ACHN (cell line): ENCODE data around the gene PKHD1.
A peak's percentile ranks its signal among the peaks of the same experiment; 100 is the strongest.

ENCODE experiments used
- DNase-seq: peaks from one replicate; pipeline ENCODE4 v3.0.0-alpha.2; 2015
- in situ Hi-C: cut with HindIII; loops from 2 replicates; pipeline ENCODE4 v1.10.0; 2017; ENCODE audit warnings: low sequenced_read_pairs, low pct_ligation_motif_present, low pct_unique_long_range_greater_than_20kb

The PKHD1 gene

DNA sequence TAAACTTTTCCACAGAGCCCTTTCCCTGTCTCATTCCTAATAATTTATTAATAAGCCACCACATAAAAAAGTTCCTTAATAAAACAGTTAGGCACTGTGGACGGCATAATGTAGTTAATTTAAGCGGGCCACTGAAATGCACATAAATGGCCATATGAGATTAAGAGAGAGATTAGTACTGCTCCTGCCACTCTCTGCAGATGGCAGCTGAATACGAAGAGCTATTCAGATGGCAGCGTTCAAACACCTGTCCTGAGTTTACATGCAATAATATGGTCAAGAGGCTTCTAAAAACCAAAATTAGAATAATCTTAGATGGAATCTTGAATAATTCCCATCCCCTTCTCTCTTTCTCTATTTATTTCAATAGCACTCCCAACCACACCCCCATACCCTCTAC, 461.8 kb downstream of the PKHD1 start:
- in situ Hi-C loops, result no loop called here
- DNase-seq, result no peak

GRCh38 chr6:51620971-51621370, 466.4 kb downstream of the PKHD1 start:
- DNase-seq, result no peak

DNA sequence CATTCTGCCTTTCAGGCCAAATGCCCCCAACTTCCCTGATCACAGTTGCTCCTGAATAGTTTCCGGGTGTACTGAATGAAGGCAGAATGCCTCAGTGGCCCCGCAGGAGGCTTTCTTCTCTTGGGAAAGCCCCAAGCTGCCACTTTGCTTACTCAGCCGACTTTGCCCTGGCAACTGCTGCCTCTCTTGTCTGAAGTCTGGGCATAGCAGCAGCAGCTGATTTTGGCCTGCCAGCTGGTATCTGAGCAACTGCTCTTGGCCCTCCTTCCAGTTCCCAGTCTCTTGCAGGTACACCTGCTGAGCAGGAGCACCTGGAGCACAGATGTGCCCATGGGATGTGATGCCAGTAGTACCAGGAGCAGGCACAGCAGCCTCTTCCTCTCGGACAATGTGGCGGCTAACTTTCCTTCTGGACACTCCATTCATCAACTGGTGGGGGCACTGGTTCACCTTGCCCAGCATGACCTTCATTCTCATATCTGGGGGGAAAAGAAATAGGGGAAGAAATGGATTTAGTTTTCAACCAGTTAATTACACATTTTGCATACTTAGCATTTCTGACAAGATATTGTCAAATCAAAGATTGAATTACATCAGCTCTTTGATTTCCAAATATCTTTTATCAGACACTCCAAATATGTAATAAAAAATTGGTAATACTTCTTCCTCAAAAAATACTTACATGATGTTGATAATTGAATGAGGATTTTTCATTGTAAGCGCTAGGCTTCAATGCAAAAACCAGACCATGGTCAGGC, 468.2 kb downstream of the PKHD1 start:
- DNase-seq, result no peak
- in situ Hi-C loops, result no loop called here

More at GRCh38 chr6:51620971-51621370, 466.4 kb downstream of the PKHD1 start:
- in situ Hi-C loops, result no loop called here

DNA sequence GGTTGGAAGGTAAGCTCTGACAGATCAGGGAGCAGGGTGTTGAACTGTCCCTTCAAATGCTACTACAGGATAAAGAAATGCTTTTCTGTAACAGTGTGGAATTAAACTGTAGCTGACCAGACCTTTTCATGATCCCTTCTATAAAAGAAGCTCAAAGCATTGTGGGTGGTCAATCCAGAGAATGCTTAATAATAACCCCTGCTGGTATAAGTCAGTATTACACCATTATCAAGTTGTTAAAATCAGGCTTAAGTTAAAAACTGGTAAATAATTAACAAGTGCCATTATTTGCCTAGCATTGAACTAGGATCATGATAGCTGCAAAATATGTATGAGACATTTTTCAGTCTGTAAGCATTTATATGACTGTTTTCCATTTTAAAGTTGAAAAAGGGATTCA, 468.9 kb downstream of the PKHD1 start:
- in situ Hi-C loops, result no loop called here
- peak; percentile 19 for DNase-seq

DNA sequence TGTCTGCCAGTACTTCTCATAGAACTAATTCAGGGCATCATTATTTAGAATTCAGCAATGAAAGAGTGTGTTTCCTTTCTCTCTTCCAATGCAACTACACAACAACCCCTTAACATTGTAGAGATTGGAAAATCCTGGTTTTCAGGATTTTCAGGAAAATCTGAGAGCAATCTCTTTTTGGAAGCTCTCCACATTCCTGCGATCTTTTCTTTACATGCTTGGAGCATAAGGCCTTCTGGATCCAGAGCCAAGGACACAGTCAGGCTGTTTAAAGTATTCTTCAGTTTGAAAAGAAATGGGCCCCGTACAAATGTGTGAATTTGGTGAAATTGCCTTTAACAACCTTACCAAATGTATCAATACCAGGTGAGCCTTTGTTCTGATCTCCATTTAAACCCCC, 469.7 kb downstream of the PKHD1 start:
- in situ Hi-C loops, result no loop called here
- DNase-seq, result no peak

DNA sequence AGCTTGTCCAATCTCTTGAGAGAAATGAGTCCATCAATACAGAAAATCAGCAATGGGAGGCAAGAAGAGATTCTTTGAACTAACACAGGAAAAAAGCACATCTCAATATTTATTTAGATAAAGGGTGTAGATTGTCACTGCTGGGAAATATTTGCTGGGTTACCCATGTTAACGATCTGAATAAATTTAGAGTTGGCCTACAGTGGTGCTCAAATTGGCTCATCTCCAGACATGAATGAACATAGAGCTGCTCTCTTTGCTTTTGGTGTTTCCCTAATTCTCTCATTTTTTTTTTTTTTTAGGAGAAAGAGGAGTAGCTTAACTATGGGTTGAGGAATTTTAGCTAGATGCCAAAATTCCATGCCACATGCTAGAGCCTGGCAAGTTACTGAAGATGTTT, 471.2 kb downstream of the PKHD1 start:
- in situ Hi-C loops, result no loop called here
- no peak for DNase-seq

DNA sequence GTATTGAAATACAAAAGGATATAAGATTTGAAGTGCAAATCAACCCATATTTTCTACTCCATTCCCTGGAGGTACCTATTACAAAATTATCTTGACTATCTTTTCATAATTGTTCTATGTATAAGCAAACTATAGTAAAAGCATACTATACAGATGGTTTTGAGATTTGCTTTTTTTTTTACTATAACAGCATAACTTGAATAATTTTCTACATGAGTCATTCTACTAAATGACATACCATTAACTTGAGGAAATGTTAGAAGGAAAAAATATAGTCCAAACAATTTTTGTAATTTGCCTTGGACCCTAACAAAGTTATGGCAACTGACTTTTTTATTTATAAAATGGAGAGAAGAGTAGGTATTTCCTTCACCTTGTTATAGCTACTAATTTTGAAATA, 472.7 kb downstream of the PKHD1 start:
- DNase-seq, result no peak
- in situ Hi-C loops, result no loop called here

DNA sequence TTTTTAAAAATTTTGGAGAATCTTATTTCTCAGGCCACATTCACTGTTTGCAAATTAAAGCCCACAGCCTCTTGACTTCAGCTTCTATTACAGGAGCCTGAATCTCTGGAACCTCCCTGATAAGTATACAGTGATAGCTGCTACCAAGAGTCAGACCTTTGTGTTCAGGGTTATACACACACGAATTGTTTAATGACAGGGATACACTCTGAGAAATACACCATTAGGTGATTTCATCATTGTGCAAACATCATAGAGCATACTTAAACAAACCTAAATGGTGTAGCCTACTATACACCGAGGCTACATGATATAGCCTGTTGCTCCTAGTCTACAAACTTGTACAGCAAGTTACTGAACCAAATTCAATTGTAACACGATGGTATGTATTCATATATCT, 473.9 kb downstream of the PKHD1 start:
- in situ Hi-C loops, result no loop called here

DNA sequence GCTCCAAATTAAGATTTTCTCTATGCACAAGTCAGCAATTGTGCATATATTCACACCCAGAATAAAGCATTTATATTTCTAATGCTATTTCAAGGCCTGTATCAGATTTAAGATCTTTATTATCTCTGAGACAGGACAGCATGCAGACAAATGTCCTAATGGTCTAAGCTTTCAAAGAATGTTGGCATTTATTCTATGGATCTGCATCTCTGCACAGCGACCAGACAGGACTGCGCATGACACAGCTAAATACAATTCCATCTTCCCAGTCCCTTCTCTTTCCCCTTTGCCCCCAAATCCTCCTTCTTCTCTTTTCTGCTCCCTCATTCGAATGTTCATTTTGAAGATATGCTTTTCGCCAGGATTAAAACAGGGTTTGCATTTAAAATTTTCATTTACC, 478.5 kb downstream of the PKHD1 start:
- DNase-seq, result no peak
- in situ Hi-C loops, result no loop called here

More for the DNA sequence above, 473.9 kb downstream of the PKHD1 start:
- DNase-seq, result no peak

- in situ Hi-C loops, result no loop called here
- DNase-seq, result no peak
These were observed 479.0 kb downstream of the PKHD1 start for GRCh38 chr6:51608383-51608782.

GRCh38 chr6:51600514-51600913, 486.9 kb downstream of the PKHD1 start:
- in situ Hi-C loops, result no loop called here
- DNase-seq, result no peak

DNA sequence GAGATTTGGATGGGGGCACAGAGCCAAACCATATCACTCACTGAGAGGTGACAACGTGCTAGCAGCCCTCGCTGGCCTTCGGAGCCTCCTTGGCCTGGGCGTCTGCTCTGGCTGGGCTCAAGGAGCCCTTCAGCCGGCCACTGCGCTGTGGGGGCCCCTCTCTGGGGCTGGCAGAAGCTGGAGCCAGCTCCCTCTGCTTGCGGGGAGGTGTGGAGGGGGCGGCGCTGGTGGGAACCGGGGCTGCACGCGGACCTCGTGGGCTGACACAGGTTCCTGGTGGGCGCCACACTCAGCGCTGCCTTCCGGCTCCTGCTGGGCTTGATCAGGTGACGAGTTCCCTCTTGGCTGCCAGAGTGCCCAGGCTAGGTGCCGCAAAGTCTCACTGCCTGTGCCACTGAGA, 489.2 kb downstream of the PKHD1 start:
- DNase-seq, result no peak
- in situ Hi-C loops, result no loop called here

DNA sequence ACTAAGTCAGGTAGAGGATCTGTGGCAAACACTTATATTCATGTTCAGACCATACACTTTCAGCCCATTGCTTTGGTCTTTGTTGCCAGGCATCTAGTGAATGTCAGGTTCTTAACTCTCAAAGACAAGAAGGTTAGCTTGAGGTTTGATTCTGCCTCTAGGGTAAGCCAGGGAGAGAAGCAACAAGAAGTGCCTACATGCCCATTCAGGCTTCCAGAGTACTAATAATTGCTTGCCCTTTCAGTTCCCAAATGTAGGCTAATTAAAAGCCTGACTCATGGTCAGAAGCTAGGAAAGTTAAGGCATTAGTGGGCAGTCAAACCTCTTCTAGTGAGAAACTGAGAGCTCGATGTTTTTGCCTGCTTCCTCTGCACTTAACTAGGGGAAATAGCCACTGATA, 492.4 kb downstream of the PKHD1 start:
- in situ Hi-C loops, result no loop called here
- no peak for DNase-seq

DNA sequence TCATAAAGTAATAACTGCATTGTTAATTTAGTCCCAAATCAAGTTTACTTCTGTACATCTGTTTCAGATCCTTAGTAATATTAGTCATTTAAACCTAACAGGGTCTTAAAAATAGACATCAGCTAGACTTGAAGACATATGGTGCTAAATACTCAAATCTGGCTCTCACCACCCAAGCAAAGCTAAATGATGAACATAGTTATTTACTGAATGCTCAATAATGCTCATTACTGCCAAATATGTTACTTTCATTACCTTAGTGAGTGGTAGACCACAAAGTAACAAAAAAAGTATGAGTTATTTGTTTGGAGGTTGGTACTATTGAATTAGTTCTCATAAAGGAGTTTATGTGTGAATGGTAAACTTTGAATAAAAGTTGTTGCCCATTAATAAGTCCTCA, 502.1 kb downstream of the PKHD1 start:
- in situ Hi-C loops, result no loop called here
- DNase-seq, result no peak

DNA sequence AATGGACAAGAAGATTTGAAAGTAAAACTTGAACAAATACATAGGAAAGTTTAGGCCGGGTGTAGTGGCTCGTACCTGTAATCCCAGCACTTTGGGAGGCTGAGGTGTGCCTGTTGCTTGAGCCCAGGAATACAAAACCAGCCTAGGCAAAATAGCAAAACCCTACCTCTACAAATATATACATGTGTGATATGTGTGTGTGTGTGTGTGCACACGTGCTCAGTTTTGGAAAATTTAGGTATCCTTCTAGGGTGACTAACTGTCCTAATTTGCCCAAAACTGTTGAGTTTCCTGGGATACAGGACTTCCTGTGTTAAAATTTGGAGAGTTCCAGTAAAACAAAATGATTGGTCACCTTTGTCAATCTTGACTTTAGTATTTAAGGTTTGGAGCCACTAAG, 503.2 kb downstream of the PKHD1 start:
- in situ Hi-C loops, result no loop called here

DNA sequence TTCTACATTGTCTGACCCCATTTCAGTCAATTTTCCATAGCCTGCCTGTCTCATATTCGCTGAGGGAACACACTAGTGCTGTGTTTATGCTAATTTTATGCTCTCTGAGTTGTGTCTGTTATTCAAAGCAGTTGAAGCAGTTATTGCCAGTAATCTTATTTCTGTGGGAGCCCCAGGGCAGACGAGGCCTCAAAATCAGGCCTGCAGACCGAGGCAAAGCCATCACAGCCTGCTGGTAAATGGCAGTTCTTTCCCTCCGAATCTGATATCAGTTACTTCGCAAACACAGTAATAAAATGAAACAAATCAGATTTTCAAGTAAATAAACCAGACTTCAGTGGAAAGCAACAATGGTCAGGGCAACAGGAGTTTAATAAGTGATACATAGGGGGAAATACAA, 508.4 kb downstream of the PKHD1 start:
- in situ Hi-C loops, result no loop called here

More for the DNA sequence above, 503.2 kb downstream of the PKHD1 start:
- no peak for DNase-seq

DNA sequence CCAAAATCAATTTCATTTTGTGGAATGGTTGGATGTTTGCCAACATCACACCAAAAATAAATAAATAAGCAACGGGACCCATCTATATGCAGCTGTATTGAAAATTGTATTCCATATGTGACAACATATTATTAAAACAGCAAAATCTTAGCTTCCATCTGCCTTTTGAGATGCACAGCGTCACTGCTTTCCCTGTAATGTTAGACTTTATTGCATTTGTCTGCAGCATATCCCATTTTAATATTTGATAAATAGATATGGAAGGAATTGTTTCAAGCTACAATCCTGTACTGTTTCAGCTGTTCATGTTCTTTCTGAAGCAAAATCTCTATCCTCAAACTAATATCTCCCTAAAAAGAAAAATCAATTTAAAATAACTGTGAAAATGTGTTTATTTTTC, 509.1 kb downstream of the PKHD1 start:
- in situ Hi-C loops, result no loop called here

More for the DNA sequence above, 508.4 kb downstream of the PKHD1 start:
- no peak for DNase-seq

DNA sequence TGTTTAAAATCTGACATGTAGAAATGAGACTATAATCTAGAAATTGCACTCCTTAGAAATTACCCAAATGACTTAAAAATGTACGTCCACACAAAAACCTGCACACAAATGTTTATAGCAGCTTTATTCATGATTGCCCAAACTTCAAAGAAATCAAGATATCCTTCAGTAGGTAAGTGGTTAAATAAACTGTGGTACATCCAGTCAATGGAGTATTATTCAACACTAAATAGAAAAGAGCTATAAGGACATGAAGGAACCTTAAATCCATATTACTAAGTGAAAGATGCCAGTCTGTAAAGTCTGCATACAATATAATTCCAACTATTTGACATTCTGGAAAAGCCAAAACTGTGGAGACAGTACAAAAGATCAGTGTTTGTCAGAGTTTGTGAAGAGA, 513.4 kb downstream of the PKHD1 start:
- in situ Hi-C loops, result no loop called here
- DNase-seq, result no peak

More for the DNA sequence above, 509.1 kb downstream of the PKHD1 start:
- no peak for DNase-seq

GRCh38 chr6:51571168-51571567, 516.2 kb downstream of the PKHD1 start:
- no peak for DNase-seq
- in situ Hi-C loops, result no loop called here

DNA sequence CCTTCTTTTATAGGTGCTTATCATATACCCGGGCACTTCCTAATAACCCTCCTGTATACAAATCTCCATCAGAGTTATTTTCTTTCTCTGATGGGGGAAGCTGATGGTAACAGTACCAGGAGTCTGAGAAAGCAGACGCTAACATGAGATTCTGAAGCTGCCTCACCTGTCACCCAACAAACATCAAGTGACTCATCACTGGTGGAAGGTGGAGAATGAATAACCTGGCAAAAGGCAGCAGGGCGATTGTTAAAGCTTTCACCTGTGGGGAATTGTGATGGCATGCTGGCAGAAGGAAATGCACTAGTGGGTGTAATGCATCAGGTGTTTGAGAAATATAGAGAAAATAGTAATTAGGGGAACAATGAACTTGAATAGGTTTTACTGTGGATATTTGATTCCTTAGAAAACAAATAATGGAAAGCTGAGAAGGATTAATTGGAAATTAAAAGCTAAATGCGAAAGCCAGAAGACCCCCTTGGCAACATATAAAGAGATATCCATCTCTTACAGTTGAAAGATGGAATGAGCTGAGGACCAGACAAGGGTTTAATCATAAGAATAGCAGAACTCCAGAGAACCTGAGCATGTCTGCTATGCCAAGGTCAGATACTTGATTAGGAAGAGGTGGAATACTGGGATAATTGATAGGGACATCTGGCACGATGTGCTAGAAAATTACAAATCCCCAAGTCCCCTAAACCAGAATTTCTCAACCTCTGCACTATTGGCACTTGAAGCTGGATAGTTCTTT, 517.1 kb downstream of the PKHD1 start:
- no peak for DNase-seq
- in situ Hi-C loops, result no loop called here
